Liver (tissue), 9 donors: ENCODE results near the gene STK4. TPM values are rescaled to one million over a fixed set of nuclear protein-coding genes. Genes with fewer than 3 reads are reported as not detected.

Source experiments
- DNase-seq: peaks from one replicate; pipeline ENCODE4 v3.0.0-alpha.2; 2017; ENCODE audit warnings: low spot score
- H3K27ac ChIP-seq, 2 donors: one replicate each; pipeline ENCODE4 v1.7.0; 2013; ENCODE audit warnings: inconsistent platforms in 2 of 2, low read length in 2 of 2, control low read depth in 1 of 2, low read depth in 1 of 2, mild to moderate bottlenecking in 1 of 2
- H3K27me3 ChIP-seq, 4 donors: one replicate each; pipeline versions ENCODE4 v1.6.1 to v1.7.0; 2013; ENCODE audit warnings: low read length in 3 of 4, inconsistent platforms in 1 of 4, mild to moderate bottlenecking in 1 of 4, moderate library complexity in 1 of 4; ENCODE audit not compliant: control insufficient read depth in 4 of 4, insufficient read depth in 4 of 4
- H3K36me3 ChIP-seq, 4 donors: one replicate each; pipeline versions ENCODE4 v1.6.1 to v1.7.0; 2013; ENCODE audit warnings: low read length in 3 of 4, mild to moderate bottlenecking in 3 of 4, low read depth in 1 of 4, moderate library complexity in 1 of 4; ENCODE audit not compliant: control insufficient read depth in 4 of 4, insufficient read depth in 3 of 4
- H3K4me1 ChIP-seq, 4 donors: one replicate each; pipeline versions ENCODE4 v1.6.1 to v1.7.0; 2013; ENCODE audit warnings: low read length in 3 of 4, mild to moderate bottlenecking in 3 of 4, moderate library complexity in 1 of 4; ENCODE audit not compliant: control insufficient read depth in 4 of 4, insufficient read depth in 4 of 4
- H3K4me3 ChIP-seq, 3 donors: one replicate each; pipeline versions ENCODE4 v1.6.1 to v1.7.0; 2013; ENCODE audit warnings: low read length in 3 of 3, control low read depth in 1 of 3, low read depth in 1 of 3, mild to moderate bottlenecking in 1 of 3
- H3K9ac ChIP-seq, 2 donors: one replicate each; pipeline ENCODE4 v1.7.0; 2013; ENCODE audit warnings: low read length in 2 of 2, mild to moderate bottlenecking in 2 of 2, moderate library complexity in 2 of 2, control low read depth in 1 of 2, low read depth in 1 of 2
- H3K9me3 ChIP-seq, 4 donors: one replicate each; pipeline versions ENCODE4 v1.6.1 to v1.7.0; 2013; ENCODE audit warnings: low read length in 3 of 4; ENCODE audit not compliant: control insufficient read depth in 4 of 4
- EGR1 ChIP-seq, 2 donors: IDR thresholded peaks; 2 replicates each; pipeline ENCODE4 v1.6.1; 2016 to 2018; ENCODE audit warnings: antibody characterized with exemption in 2 of 2, low read depth in 2 of 2
- FOXA1 ChIP-seq: IDR thresholded peaks from 2 replicates; pipeline ENCODE4 v1.6.1; 2016; ENCODE audit warnings: antibody characterized with exemption
- FOXA2 ChIP-seq: IDR thresholded peaks from 2 replicates; pipeline ENCODE4 v1.6.1; 2016; ENCODE audit warnings: antibody characterized with exemption
- GABPA ChIP-seq, 2 donors: IDR thresholded peaks in 1 of 2; conservative IDR thresholded peaks in 1 of 2; 2 replicates each; pipeline ENCODE4 v1.6.1; 2016; ENCODE audit warnings: antibody characterized with exemption in 2 of 2, mild to moderate bottlenecking in 1 of 2, moderate library complexity in 1 of 2
- HNF4A ChIP-seq, 2 donors: conservative IDR thresholded peaks; 2 replicates each; pipeline ENCODE4 v1.6.1; 2016; ENCODE audit warnings: antibody characterized with exemption in 2 of 2, mild to moderate bottlenecking in 2 of 2
- HNF4G ChIP-seq: IDR thresholded peaks from 2 replicates; pipeline ENCODE4 v1.6.1; 2016; ENCODE audit warnings: antibody characterized with exemption
- JUND ChIP-seq, 2 donors: IDR thresholded peaks; 2 replicates each; pipeline ENCODE4 v1.6.1; 2016; ENCODE audit warnings: antibody characterized with exemption in 2 of 2
- NR2F2 ChIP-seq: IDR thresholded peaks from 2 replicates; pipeline ENCODE4 v1.6.1; 2016; ENCODE audit warnings: antibody characterized with exemption
- RAD21 ChIP-seq, 2 donors: IDR thresholded peaks; 2 replicates each; pipeline ENCODE4 v1.6.1; 2016; ENCODE audit warnings: antibody characterized with exemption in 2 of 2, mild to moderate bottlenecking in 2 of 2
- RXRA ChIP-seq, 2 donors: IDR thresholded peaks; 2 replicates each; pipeline ENCODE4 v1.6.1; 2017 to 2018; ENCODE audit warnings: antibody characterized with exemption in 2 of 2, mild to moderate bottlenecking in 1 of 2
- SP1 ChIP-seq: IDR thresholded peaks from 2 replicates; pipeline ENCODE4 v1.6.1; 2018; ENCODE audit warnings: antibody characterized with exemption, mild to moderate bottlenecking
- TAF1 ChIP-seq: conservative IDR thresholded peaks from 2 replicates; pipeline ENCODE4 v1.6.1; 2016; ENCODE audit warnings: antibody characterized with exemption, mild to moderate bottlenecking
- YY1 ChIP-seq: IDR thresholded peaks from 2 replicates; pipeline ENCODE4 v1.6.1; 2016; ENCODE audit warnings: antibody characterized with exemption, mild to moderate bottlenecking
- WGBS: extraction: QIAGEN DNeasy Blood & Tissue Kit; methylation state at CpG from one replicate; pipeline ENCODE4 v1.1.7; 2013; 5-methylcytosine and 5-hydroxymethylcytosine counted together
- polyA plus RNA-seq, 2 donors: library from polyadenylated mRNA; stranded (reverse) in 1 of 2; unstranded in 1 of 2; fragments of 200-250 nt in 1 of 2; fragments of >200 nt in 1 of 2; fragmentation: Nextera tagmentation in 1 of 2; extraction: Ambion mirVana in 1 of 2; gene quantifications; one replicate each; pipeline versions ENCODE4 v1.2.1 to v1.2.3, GENCODE V29; 2013 to 2015
- total RNA-seq, 2 donors: library from RNA; depleted of rRNA; stranded (reverse); fragments of >200 nt; gene quantifications; one replicate each; pipeline ENCODE4 v1.2.3, GENCODE V29; 2014
- TF ChIP-seq, protein P1 (sequence below): fragments of 150-350 bp; IDR thresholded peaks from 2 replicates; pipeline ENCODE4 v1.5.1; 2017; ENCODE audit warnings: improper control_type of control experiment, low read depth, low read length; ENCODE audit not compliant: missing input control
- TF ChIP-seq, protein P2 (sequence below): IDR thresholded peaks from 2 replicates; pipeline ENCODE4 v1.6.1; 2016; ENCODE audit warnings: antibody characterized with exemption
- TF ChIP-seq, protein P3 (sequence below): IDR thresholded peaks from 2 replicates; pipeline ENCODE4 v1.6.1; 2016; ENCODE audit warnings: antibody characterized with exemption
- TF ChIP-seq, protein P4 (sequence below): IDR thresholded peaks from 2 replicates; pipeline ENCODE4 v1.6.1; 2016; ENCODE audit warnings: antibody characterized with exemption
- TF ChIP-seq, protein P5 (sequence below): IDR thresholded peaks from 2 replicates; pipeline ENCODE4 v1.6.1; 2016; ENCODE audit warnings: antibody characterized with exemption, mild to moderate bottlenecking
- donor health status: healthy.
- donor health status: healthy.
- donor health status: healthy.
- donor health status: healthy.
- donor health status: healthy.

Gene STK4
- total and polyA plus RNA-seq, 4 donors, result 3.7 to 20.8 (median 13.9) TPM

DNA sequence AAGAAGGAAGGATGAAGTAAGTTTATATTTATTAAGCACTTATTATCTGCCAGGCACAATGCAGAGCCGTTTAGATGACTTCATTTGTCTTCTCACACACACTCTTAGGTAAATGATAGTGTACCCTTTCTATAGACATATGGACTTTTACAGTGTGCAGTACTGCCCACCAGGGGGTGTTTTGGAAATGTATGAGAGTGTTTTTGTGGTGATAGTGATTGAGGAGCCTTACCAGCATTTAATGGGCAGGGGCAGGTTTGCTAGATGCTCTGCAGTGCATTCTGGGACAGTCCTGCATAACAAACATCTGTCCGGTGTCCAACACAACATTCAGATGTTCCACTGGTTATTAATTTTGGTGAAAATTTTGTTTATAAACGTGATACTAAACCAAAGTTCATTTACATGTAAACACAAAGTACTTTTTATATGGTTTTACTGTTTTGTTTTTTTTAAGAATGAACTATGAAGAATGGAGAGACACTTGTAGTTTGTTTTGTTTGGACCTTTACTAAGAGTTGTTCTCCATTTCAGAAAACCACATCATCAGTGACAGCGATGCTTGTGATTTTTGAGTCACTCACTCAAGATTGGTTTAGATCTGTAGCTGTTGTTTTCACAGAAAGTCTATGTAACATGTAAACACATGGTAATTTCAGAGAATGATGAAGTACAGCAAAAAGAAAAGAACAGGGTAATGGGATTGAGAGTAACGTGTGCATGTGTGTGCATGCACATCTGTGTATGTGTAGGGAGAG is 114.7 kb downstream of the STK4 start:
- no peak overlapping the region for H3K27ac ChIP-seq
- no peak overlapping the region for H3K9ac ChIP-seq
- no peak overlapping the region for H3K4me3 ChIP-seq
- no peaks in the 10 kb centered on the region for H3K27me3 ChIP-seq
- WGBS, result 91% methylated on average over 5 of the region's 5 CpGs
- peak in 1 of 2 donors; percentile 23 for TF ChIP-seq RAD21 (IDR thresholded peaks at IDR 0.05)
- TF ChIP-seq, protein P1, sequence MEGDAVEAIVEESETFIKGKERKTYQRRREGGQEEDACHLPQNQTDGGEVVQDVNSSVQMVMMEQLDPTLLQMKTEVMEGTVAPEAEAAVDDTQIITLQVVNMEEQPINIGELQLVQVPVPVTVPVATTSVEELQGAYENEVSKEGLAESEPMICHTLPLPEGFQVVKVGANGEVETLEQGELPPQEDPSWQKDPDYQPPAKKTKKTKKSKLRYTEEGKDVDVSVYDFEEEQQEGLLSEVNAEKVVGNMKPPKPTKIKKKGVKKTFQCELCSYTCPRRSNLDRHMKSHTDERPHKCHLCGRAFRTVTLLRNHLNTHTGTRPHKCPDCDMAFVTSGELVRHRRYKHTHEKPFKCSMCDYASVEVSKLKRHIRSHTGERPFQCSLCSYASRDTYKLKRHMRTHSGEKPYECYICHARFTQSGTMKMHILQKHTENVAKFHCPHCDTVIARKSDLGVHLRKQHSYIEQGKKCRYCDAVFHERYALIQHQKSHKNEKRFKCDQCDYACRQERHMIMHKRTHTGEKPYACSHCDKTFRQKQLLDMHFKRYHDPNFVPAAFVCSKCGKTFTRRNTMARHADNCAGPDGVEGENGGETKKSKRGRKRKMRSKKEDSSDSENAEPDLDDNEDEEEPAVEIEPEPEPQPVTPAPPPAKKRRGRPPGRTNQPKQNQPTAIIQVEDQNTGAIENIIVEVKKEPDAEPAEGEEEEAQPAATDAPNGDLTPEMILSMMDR, result peak; percentile 14
- TF ChIP-seq, protein P2, sequence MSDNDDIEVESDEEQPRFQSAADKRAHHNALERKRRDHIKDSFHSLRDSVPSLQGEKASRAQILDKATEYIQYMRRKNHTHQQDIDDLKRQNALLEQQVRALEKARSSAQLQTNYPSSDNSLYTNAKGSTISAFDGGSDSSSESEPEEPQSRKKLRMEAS, result no peak
- TF ChIP-seq FOXA2, result no peak
- H3K36me3 ChIP-seq, result peaks cover 1 to 8% (median 4%) of the 10 kb centered on the region in 4 donors
- no peak for DNase-seq
- H3K9me3 ChIP-seq, result no peaks in the 10 kb centered on the region
- H3K4me1 ChIP-seq, result peaks cover 0 to 8% (median 6%) of the 10 kb centered on the region in 4 donors

DNA sequence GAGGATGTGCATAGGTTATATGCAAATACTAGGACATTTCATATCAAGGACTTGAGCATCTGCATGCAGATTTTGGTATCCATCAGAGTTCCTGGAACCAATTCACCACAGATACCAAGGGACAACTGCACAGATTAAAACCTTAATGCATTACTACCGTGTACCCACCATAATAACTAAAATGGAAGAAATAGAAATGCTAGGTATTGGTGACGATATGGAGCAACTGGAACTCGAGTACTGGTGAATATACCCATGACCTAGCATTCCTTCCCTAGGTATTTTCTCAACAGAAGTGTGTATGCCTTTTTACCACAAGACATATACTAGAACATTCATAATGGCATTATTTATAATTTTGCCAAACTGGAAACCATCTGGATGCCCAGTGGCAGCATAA is 116.2 kb downstream of the STK4 start:
- H3K4me1 ChIP-seq, result peaks cover 0 to 5% (median 4%) of the 10 kb centered on the region in 4 donors
- whole genome bisulfite sequencing, result 97% methylated on average over 3 of the region's 3 CpGs
- H3K27ac ChIP-seq, result no peak overlapping the region
- TF ChIP-seq HNF4A (conservative IDR thresholded peaks at IDR 0.05) (no peak), YY1 (no peak), FOXA1 (no peak), HNF4G (no peak), GABPA (IDR thresholded peaks at IDR 0.05 in 1 of 2, conservative IDR thresholded peaks at IDR 0.05 in 1 of 2) (no peak), EGR1 (IDR thresholded peaks at IDR 0.05; ENCODE audit: low read depth in 2 of 2) (no peak), FOXA2 (no peak), RXRA (IDR thresholded peaks at IDR 0.05) (no peak), JUND (IDR thresholded peaks at IDR 0.05) (no peak), RAD21 (IDR thresholded peaks at IDR 0.05) (no peak), SP1 (no peak), NR2F2 (no peak), TAF1 (no peak)
- TF ChIP-seq, protein P3, sequence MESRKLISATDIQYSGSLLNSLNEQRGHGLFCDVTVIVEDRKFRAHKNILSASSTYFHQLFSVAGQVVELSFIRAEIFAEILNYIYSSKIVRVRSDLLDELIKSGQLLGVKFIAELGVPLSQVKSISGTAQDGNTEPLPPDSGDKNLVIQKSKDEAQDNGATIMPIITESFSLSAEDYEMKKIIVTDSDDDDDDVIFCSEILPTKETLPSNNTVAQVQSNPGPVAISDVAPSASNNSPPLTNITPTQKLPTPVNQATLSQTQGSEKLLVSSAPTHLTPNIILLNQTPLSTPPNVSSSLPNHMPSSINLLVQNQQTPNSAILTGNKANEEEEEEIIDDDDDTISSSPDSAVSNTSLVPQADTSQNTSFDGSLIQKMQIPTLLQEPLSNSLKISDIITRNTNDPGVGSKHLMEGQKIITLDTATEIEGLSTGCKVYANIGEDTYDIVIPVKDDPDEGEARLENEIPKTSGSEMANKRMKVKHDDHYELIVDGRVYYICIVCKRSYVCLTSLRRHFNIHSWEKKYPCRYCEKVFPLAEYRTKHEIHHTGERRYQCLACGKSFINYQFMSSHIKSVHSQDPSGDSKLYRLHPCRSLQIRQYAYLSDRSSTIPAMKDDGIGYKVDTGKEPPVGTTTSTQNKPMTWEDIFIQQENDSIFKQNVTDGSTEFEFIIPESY, result no peak
- TF ChIP-seq, protein P4, sequence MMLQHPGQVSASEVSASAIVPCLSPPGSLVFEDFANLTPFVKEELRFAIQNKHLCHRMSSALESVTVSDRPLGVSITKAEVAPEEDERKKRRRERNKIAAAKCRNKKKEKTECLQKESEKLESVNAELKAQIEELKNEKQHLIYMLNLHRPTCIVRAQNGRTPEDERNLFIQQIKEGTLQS, result no peak
- TF ChIP-seq, protein P2, result no peak
- TF ChIP-seq, protein P5, sequence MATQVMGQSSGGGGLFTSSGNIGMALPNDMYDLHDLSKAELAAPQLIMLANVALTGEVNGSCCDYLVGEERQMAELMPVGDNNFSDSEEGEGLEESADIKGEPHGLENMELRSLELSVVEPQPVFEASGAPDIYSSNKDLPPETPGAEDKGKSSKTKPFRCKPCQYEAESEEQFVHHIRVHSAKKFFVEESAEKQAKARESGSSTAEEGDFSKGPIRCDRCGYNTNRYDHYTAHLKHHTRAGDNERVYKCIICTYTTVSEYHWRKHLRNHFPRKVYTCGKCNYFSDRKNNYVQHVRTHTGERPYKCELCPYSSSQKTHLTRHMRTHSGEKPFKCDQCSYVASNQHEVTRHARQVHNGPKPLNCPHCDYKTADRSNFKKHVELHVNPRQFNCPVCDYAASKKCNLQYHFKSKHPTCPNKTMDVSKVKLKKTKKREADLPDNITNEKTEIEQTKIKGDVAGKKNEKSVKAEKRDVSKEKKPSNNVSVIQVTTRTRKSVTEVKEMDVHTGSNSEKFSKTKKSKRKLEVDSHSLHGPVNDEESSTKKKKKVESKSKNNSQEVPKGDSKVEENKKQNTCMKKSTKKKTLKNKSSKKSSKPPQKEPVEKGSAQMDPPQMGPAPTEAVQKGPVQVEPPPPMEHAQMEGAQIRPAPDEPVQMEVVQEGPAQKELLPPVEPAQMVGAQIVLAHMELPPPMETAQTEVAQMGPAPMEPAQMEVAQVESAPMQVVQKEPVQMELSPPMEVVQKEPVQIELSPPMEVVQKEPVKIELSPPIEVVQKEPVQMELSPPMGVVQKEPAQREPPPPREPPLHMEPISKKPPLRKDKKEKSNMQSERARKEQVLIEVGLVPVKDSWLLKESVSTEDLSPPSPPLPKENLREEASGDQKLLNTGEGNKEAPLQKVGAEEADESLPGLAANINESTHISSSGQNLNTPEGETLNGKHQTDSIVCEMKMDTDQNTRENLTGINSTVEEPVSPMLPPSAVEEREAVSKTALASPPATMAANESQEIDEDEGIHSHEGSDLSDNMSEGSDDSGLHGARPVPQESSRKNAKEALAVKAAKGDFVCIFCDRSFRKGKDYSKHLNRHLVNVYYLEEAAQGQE, result no peak
- TF ChIP-seq, protein P1, result no peak
- H3K9ac ChIP-seq, result no peak overlapping the region
- no peak overlapping the region for H3K4me3 ChIP-seq
- no peak for DNase-seq
- peaks cover 0 to 8% (median 3%) of the 10 kb centered on the region in 4 donors for H3K36me3 ChIP-seq
- H3K9me3 ChIP-seq, result no peaks in the 10 kb centered on the region
- no peaks in the 10 kb centered on the region for H3K27me3 ChIP-seq
